ENCODE data around the gene NSD2. TPM values are rescaled to one million over a fixed set of nuclear protein-coding genes. Genes with fewer than 3 reads are reported as not detected.

Gene NSD2
- total and polyA plus RNA-seq, 9 of the 15 experiments (the other 6 are each of a cell fraction or from before 2014, with no cell fraction given) = 6.4 to 126 (median 58.8) TPM

- H3K9me1 ChIP-seq (ENCODE audit: control insufficient read depth, insufficient read depth, low read length) = peaks cover 11% of the 10 kb centered on the region
- peak; percentile 67 for FAIRE-seq
- under 1% methylated on average over 57 of the region's 107 CpGs for WGBS (ENCODE audit: insufficient coverage, low coverage, missing lambda C conversion rate)
- no peaks in the 10 kb centered on the region for H3K27me3 ChIP-seq (ENCODE audit: control insufficient read depth in 2 of 2, insufficient read depth in 2 of 2, low read length in 2 of 2)
- H3K27ac ChIP-seq (ENCODE audit: extremely low read depth, low read depth, low read length) = peak within 1 kb of the TSS; percentile 84
- peak; percentile 91 to 96 (median 93) for DNase-seq (ENCODE audit: extremely low read depth in 1 of 4, low spot score in 3 of 4)
- peak within 1 kb of the TSS; percentile 91 for H3K4me2 ChIP-seq (ENCODE audit: insufficient read depth, low read length)
- CTCF ChIA-PET (ENCODE audit: low intra/inter-chr PET ratio) = interaction anchor here (1.0 to 2.7 kb wide), 2 partner anchors 43 to 54 kb away, joined by 4 to 6 read pairs; no protein-coding TSS in a partner anchor
- peak within 1 kb of the TSS; percentile 96 for H2AFZ ChIP-seq (ENCODE audit: low read depth, low read length)
- intact Hi-C loops (cut with micrococcal nuclease) = loop anchor here (1.0 kb wide), 1 partner anchor 43 kb away; no protein-coding TSS in a partner anchor
- H3K36me3 ChIP-seq (ENCODE audit: control insufficient read depth, insufficient read depth, low read length) = peaks cover 24% of the 10 kb centered on the region
- peaks cover 23% of the 10 kb centered on the region for H4K20me1 ChIP-seq (replicated peaks; ENCODE audit: control insufficient read depth, insufficient read depth, low read length)
- H3K79me2 ChIP-seq (ENCODE audit: control insufficient read depth, insufficient read depth, low read length) = peaks cover 68% of the 10 kb centered on the region
- POLR2A ChIA-PET = interaction anchor here (0.7 to 4.3 kb wide), 9 partner anchors 12 to 44 kb away, joined by 3 to 17 read pairs (median 4); partner anchors contain the start of gene NSD2
- peaks cover 40 to 60% of the 10 kb centered on the region in 2 experiments for H3K4me1 ChIP-seq (replicated peaks in 1 of 2; ENCODE audit: control insufficient read depth in 2 of 2, insufficient read depth in 2 of 2, low read length in 2 of 2)
- TSS peak; percentile 79 for BruUV-seq (replicated peaks)
- no peaks in the 10 kb centered on the region for H3K9me3 ChIP-seq (replicated peaks; ENCODE audit: control insufficient read depth, insufficient read depth, low read depth, low read length)
- in situ Hi-C loops (cut with MboI) = no loop called here
- H3K4me3 ChIP-seq = peak within 1 kb of the TSS; percentile 94
- peak; percentile 95 for ATAC-seq
- peak within 1 kb of the TSS; percentile 86 to 100 for H3K9ac ChIP-seq (ENCODE audit: insufficient read depth in 1 of 2, low read depth in 2 of 2, low read length in 2 of 2)
- TF ChIP-seq PHTF2 (CRISPR knock-in tag; IDR thresholded peaks at IDR 0.05) = no peak
- no peak for TF ChIP-seq BACH1 (tag; IDR thresholded peaks at IDR 0.05)
- no peak for TF ChIP-seq ZNF696 (CRISPR knock-in tag; conservative IDR thresholded peaks at IDR 0.05)
- no peak for TF ChIP-seq ZNF830 (CRISPR knock-in tag; IDR thresholded peaks at IDR 0.05)
- no peak for TF ChIP-seq ZNF431 (CRISPR knock-in tag; IDR thresholded peaks at IDR 0.05)
- TF ChIP-seq HNRNPLL (IDR thresholded peaks at IDR 0.05; ENCODE audit: low read depth, low read length, poor library complexity, severe bottlenecking) = peak; percentile 45
- TF ChIP-seq ZMIZ1 (IDR thresholded peaks at IDR 0.05; ENCODE audit: low read depth in 2 of 2, low read length in 2 of 2) = peak in 1 of 2 experiments; percentile 10; a peak in 1 of 4 replicates
- TF ChIP-seq CBX1 (IDR thresholded peaks at IDR 0.05; ENCODE audit: low read depth) = 0 out of 2 replicates have a peak, but pooled peaks have one; percentile 21
- no peak for TF ChIP-seq TAL1 (IDR thresholded peaks at IDR 0.05)
- no peak for TF ChIP-seq BMI1 (IDR thresholded peaks at IDR 0.05; ENCODE audit: low read length)
- TF ChIP-seq FOSL1 (tag; conservative IDR thresholded peaks at IDR 0.05) = no peak
- peak; percentile 28; the same call in 1 of the 2 replicates for TF ChIP-seq C11orf30 (IDR thresholded peaks at IDR 0.05; ENCODE audit: low read depth)
- no peak for TF ChIP-seq PRDM10 (IDR thresholded peaks at IDR 0.05; ENCODE audit: partially characterized antibody)
- no peak for TF ChIP-seq NR1H2 (CRISPR knock-in tag; IDR thresholded peaks at IDR 0.05)
Measured at GRCh38 chr4:1856071-1856942, 14.9 kb upstream of the NSD2 start, which contains the start of gene LETM1. TSS of gene LETM1 (minus strand) at chr4:1856156. CDS start at chr4:1855950, 206 bp downstream.

Measured in K562 (cell line).